HCT116 (cell line): ENCODE results near the gene ICAM2. TPM values are rescaled to one million over a fixed set of nuclear protein-coding genes. Genes with fewer than 3 reads are reported as not detected.

Experiments used
- ATAC-seq: fragments of 200-7000 bp; cut with Tn5 transposase; 2 replicates; pipeline ENCODE4 v1.9.1; 2020; ENCODE audit warnings: mild to moderate bottlenecking, moderate library complexity
- BruUV-seq: library from RNA; stranded (reverse); fragments of 400-500 nt; replicated peaks from 2 replicates; lab custom pipeline; 2021; lab: Mats Ljungman, UMichigan
- CTCF ChIA-PET: fragments of 300-600 bp; sonication (Branson Sonifier 250); formaldehyde crosslinking; loops from one replicate; lab custom pipeline; 2021; ENCODE audit warnings: antibody characterized with exemption; lab: Charles Lee
- POLR2A ChIA-PET: fragments of 300-600, 350-600 bp; sonication (Branson Sonifier 250); formaldehyde crosslinking; loops from one replicate; lab custom pipeline; 2021; ENCODE audit warnings: antibody characterized with exemption; lab: Charles Lee
- RAD21 ChIA-PET, 2 experiments: fragments of 300-600 bp; sonication (Branson Sonifier 250); formaldehyde crosslinking; loops; one replicate each; lab custom pipeline; 2023; ENCODE audit warnings: low total read pairs in 2 of 2; ENCODE audit not compliant: uncharacterized antibody in 2 of 2, unreplicated experiment in 2 of 2, low non-redundant PET in 1 of 2; lab: Charles Lee
- DNase-seq: peaks from one replicate; pipeline ENCODE4 v3.0.0-alpha.2; 2010; ENCODE audit warnings: low read depth, low spot score
- H2AFZ ChIP-seq: fragments of 200-600 bp; shearing (Covaris generic), sonication (generic); 2 replicates; pipeline ENCODE4 v1.6.1; 2017; ENCODE audit warnings: low read depth, mixed run types, mixed read lengths, antibody characterized with exemption, low read length; ENCODE audit not compliant: poor library complexity, severe bottlenecking
- H3K27ac ChIP-seq: 2 replicates; pipeline ENCODE4 v1.5.1; 2012; ENCODE audit warnings: low read depth, low read length
- H3K27me3 ChIP-seq: fragments of 200-600 bp; sonication (generic); 2 replicates; pipeline ENCODE4 v1.6.1; 2016; ENCODE audit warnings: mixed run types, low read length, mixed read lengths; ENCODE audit not compliant: insufficient read depth
- H3K36me3 ChIP-seq, 2 experiments: fragments of 200-500 bp in 1 of 2; fragments of 200-600 bp in 1 of 2; sonication (Bioruptor generic) in 1 of 2; sonication (generic) in 1 of 2; 2 replicates each; pipeline versions ENCODE4 v1.5.1 to v1.6.1; 2014 to 2016; ENCODE audit warnings: low read length in 2 of 2, inconsistent platforms in 1 of 2, mixed read lengths in 1 of 2, mixed run types in 1 of 2; ENCODE audit not compliant: insufficient read depth in 2 of 2, control insufficient read depth in 1 of 2
- H3K4me1 ChIP-seq, 2 experiments: fragments of 200-600 bp in 1 of 2; sonication (generic) in 1 of 2; 2 replicates each; pipeline versions ENCODE4 v1.5.1 to v1.6.1; 2012 to 2017; ENCODE audit warnings: low read length in 2 of 2, inconsistent platforms in 1 of 2, mild to moderate bottlenecking in 1 of 2, mixed read lengths in 1 of 2, mixed run types in 1 of 2, moderate library complexity in 1 of 2; ENCODE audit not compliant: insufficient read depth in 2 of 2, control insufficient read depth in 1 of 2
- H3K4me2 ChIP-seq: fragments of 200-600 bp; sonication (generic); 2 replicates; pipeline ENCODE4 v1.6.1; 2017; ENCODE audit warnings: mixed run types, low read length, mixed read lengths
- H3K4me3 ChIP-seq, 2 experiments: fragments of 200-600 bp in 1 of 2; sonication (generic) in 1 of 2; replicated peaks in 1 of 2; 2 replicates each; pipeline ENCODE4 v1.5.1; 2011 to 2016; ENCODE audit warnings: low read length in 2 of 2, control low read depth in 1 of 2, low read depth in 1 of 2, mild to moderate bottlenecking in 1 of 2, mixed read lengths in 1 of 2, mixed run types in 1 of 2
- H3K79me2 ChIP-seq: fragments of 200-600 bp; sonication (generic); 2 replicates; pipeline ENCODE4 v1.6.1; 2017; ENCODE audit warnings: mild to moderate bottlenecking, mixed run types, low read length, moderate library complexity, mixed read lengths; ENCODE audit not compliant: insufficient read depth
- H3K9ac ChIP-seq: fragments of 200-600 bp; sonication (generic); 2 replicates; pipeline ENCODE4 v1.6.1; 2016; ENCODE audit warnings: low read length, mixed read lengths
- H3K9me2 ChIP-seq: fragments of 200-600 bp; sonication (generic), shearing (Covaris generic); 2 replicates; pipeline ENCODE4 v1.6.1; 2017; ENCODE audit warnings: mixed run types, mild to moderate bottlenecking, moderate library complexity; ENCODE audit not compliant: insufficient read depth
- H3K9me3 ChIP-seq, 2 experiments: fragments of 200-500 bp in 1 of 2; fragments of 200-600 bp in 1 of 2; sonication (Bioruptor generic) in 1 of 2; sonication (generic) in 1 of 2; 2 replicates each; pipeline ENCODE4 v1.6.1; 2014 to 2017; ENCODE audit warnings: low read length in 2 of 2, mixed read lengths in 2 of 2, inconsistent platforms in 1 of 2, low read depth in 1 of 2, mild to moderate bottlenecking in 1 of 2, mixed run types in 1 of 2, moderate library complexity in 1 of 2; ENCODE audit not compliant: control insufficient read depth in 1 of 2, insufficient read depth in 1 of 2
- H4K20me1 ChIP-seq: fragments of 200-600 bp; sonication (generic), shearing (Covaris generic); 2 replicates; pipeline ENCODE4 v1.6.1; 2017; ENCODE audit warnings: mixed run types, mild to moderate bottlenecking, moderate library complexity; ENCODE audit not compliant: insufficient read depth
- CEBPB ChIP-seq: IDR thresholded peaks from 2 replicates; pipeline ENCODE4 v1.6.1; 2012; ENCODE audit warnings: low read depth
- CTCF ChIP-seq, 3 experiments: fragments of 200-600 bp in 1 of 3; sonication (generic) in 1 of 3; IDR thresholded peaks in 2 of 3; conservative IDR thresholded peaks in 1 of 3; 2 replicates each; pipeline ENCODE4 v1.5.1; 2012 to 2017; ENCODE audit warnings: low read depth in 2 of 3, low read length in 2 of 3, antibody characterized with exemption in 1 of 3, borderline replicate concordance in 1 of 3, control low read depth in 1 of 3, mild to moderate bottlenecking in 1 of 3, mixed read lengths in 1 of 3, mixed run types in 1 of 3, moderate library complexity in 1 of 3; ENCODE audit not compliant: insufficient read depth in 1 of 3
- EGR1 ChIP-seq: IDR thresholded peaks from 2 replicates; pipeline ENCODE4 v1.6.1; 2012; ENCODE audit warnings: low read depth
- ELF1 ChIP-seq: IDR thresholded peaks from 2 replicates; pipeline ENCODE4 v1.6.1; 2012; ENCODE audit warnings: low read depth, borderline replicate concordance
- EZH2 ChIP-seq: fragments of 200-600 bp; sonication (generic); IDR thresholded peaks from 2 replicates; pipeline ENCODE4 v1.6.1; 2017; ENCODE audit warnings: antibody characterized with exemption, mixed run types
- EZH2phosphoT487 ChIP-seq: fragments of 200-600 bp; IDR thresholded peaks from 2 replicates; pipeline ENCODE4 v1.6.1; 2018; ENCODE audit warnings: antibody characterized with exemption, borderline replicate concordance
- FOSL1 ChIP-seq: IDR thresholded peaks from 2 replicates; pipeline ENCODE4 v1.6.1; 2012; ENCODE audit warnings: low read depth
- JUND ChIP-seq: IDR thresholded peaks from 2 replicates; pipeline ENCODE4 v1.6.1; 2012
- POLR2A ChIP-seq: IDR thresholded peaks from 2 replicates; pipeline ENCODE4 v1.7.0; 2011; ENCODE audit warnings: borderline replicate concordance; ENCODE audit not compliant: insufficient read depth, insufficient read length; ENCODE audit errors: extremely low read depth
- POLR2AphosphoS5 ChIP-seq: IDR thresholded peaks from 2 replicates; pipeline ENCODE4 v1.6.1; 2011; ENCODE audit warnings: mild to moderate bottlenecking, low read depth, low read length, moderate library complexity
- RAD21 ChIP-seq: IDR thresholded peaks from 2 replicates; pipeline ENCODE4 v1.6.1; 2012; ENCODE audit warnings: low read depth, mild to moderate bottlenecking
- SIN3A ChIP-seq: IDR thresholded peaks from 2 replicates; pipeline ENCODE4 v1.6.1; 2012; ENCODE audit warnings: low read depth
- SP1 ChIP-seq: IDR thresholded peaks from 2 replicates; pipeline ENCODE4 v1.6.1; 2012; ENCODE audit warnings: low read depth
- SRF ChIP-seq: IDR thresholded peaks from 2 replicates; pipeline ENCODE4 v1.6.1; 2012; ENCODE audit warnings: low read depth
- TCF7L2 ChIP-seq: IDR thresholded peaks from 2 replicates; pipeline ENCODE4 v1.7.0; 2011; ENCODE audit warnings: borderline replicate concordance, inconsistent platforms; ENCODE audit not compliant: insufficient read depth, insufficient read length; ENCODE audit errors: extremely low read depth
- YY1 ChIP-seq: IDR thresholded peaks from 2 replicates; pipeline ENCODE4 v1.6.1; 2011; ENCODE audit warnings: low read length, low read depth, moderate library complexity, mild to moderate bottlenecking; ENCODE audit not compliant: insufficient replicate concordance; ENCODE audit errors: extremely low read depth
- ZFX ChIP-seq: fragments of 450-650 bp; IDR thresholded peaks from 2 replicates; pipeline ENCODE4 v1.6.1; 2017
- ZNF274 ChIP-seq: fragments of 200-500 bp; sonication (Bioruptor generic); IDR thresholded peaks from 2 replicates; pipeline ENCODE4 v1.6.1; 2014; ENCODE audit warnings: mild to moderate bottlenecking, low read depth, low read length, inconsistent platforms
- intact Hi-C: fragments of 100-400 bp; cut with micrococcal nuclease; formaldehyde crosslinking; loops from 2 replicates; pipeline ENCODE4 v1.10.0; 2022
- total RNA-seq: library from RNA; stranded (reverse); gene quantifications from one replicate; pipeline ENCODE4 v1.2.1, GENCODE V29; 2021; ENCODE audit not compliant: unreplicated experiment
- TF ChIP-seq, protein P1 (sequence below): IDR thresholded peaks from 2 replicates; pipeline ENCODE4 v1.6.1; 2012
- TF ChIP-seq, protein P2 (sequence below): IDR thresholded peaks from 2 replicates; pipeline ENCODE4 v1.6.1; 2011; ENCODE audit warnings: mild to moderate bottlenecking, low read length, moderate library complexity; ENCODE audit not compliant: insufficient replicate concordance; ENCODE audit errors: extremely low read depth

ICAM2 gene
- total RNA-seq, 1 experiment from 2014 or later, result 0.61 TPM

DNA sequence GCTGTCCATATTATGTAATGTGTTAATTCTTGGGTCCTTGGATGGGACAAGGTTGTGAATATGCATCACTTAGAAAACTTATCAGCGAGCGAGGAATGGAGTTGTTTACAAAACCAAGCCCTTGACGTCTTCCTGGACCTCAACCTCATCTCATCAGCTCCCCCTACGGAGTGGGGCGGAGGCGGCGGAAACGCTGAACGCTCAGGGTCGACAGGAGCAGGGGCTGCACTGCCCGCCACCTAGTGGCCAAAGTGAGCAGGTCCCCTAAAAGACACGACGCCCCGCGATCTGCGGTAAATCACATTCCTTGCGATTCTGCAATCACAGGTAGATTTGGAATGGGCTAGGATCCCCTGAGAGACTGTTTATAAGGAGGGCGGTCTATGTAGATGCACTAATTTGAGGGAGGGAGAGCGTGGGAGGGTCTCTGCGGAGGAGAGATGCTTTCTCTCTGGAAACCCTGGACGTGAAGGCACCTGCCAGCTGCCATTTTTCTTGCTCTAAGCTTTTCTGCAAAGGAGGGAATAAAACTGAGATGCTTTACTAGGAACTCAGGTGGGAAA lies 5.4 kb upstream of the ICAM2 start:
- peak; percentile 84 for DNase-seq
- ChIA-PET CTCF (interaction anchor here (0.6 to 7.6 kb wide), 41 partner anchors 8 to 800 kb away, joined by 3 to 519 read pairs (median 5); partner anchors contain the start of genes ERN1, GH1 and GH2), POLR2A (interaction anchor here (0.9 to 1.3 kb wide), 3 partner anchors 104 to 108 kb away, joined by 3 to 5 read pairs (median 3); partner anchors contain the start of gene ERN1), RAD21 (interaction anchor here (0.7 to 6.2 kb wide), 5 partner anchors 51 to 108 kb away, joined by 3 to 66 read pairs (median 4); no protein-coding TSS in a partner anchor)
- H3K9me2 ChIP-seq, result no peaks in the 10 kb centered on the region
- H3K27ac ChIP-seq, result no peak overlapping the region
- peak; percentile 97 for ATAC-seq
- no peaks in the 10 kb centered on the region for H4K20me1 ChIP-seq
- no TSS peak for BruUV-seq
- intact Hi-C loops, result loop anchor here (10.0 kb wide), 1 partner anchor 389 kb away; no protein-coding TSS in a partner anchor
- no peaks in the 10 kb centered on the region for H3K27me3 ChIP-seq
- peak overlapping the region; percentile 45 to 50 for H3K4me3 ChIP-seq
- H3K9me3 ChIP-seq, result no peaks in the 10 kb centered on the region
- peaks cover 3 to 11% of the 10 kb centered on the region in 2 experiments; a peak in 3 of 4 replicates for H3K4me1 ChIP-seq
- peak overlapping the region; percentile 73 for H3K4me2 ChIP-seq
- no peaks in the 10 kb centered on the region for H3K79me2 ChIP-seq
- H2AFZ ChIP-seq, result peak overlapping the region; percentile 99
- no peaks in the 10 kb centered on the region for H3K36me3 ChIP-seq
- H3K9ac ChIP-seq, result no peak overlapping the region
- peak; percentile 99 to 100 (median 100) for TF ChIP-seq CTCF (IDR thresholded peaks at IDR 0.05 in 2 of 3, conservative IDR thresholded peaks at IDR 0.05 in 1 of 3; ENCODE audit: borderline replicate concordance in 1 of 3, insufficient read depth in 1 of 3, low read depth in 2 of 3, low read length in 2 of 3)
- no peak for TF ChIP-seq SIN3A
- no peak for TF ChIP-seq JUND
- TF ChIP-seq, protein P1, sequence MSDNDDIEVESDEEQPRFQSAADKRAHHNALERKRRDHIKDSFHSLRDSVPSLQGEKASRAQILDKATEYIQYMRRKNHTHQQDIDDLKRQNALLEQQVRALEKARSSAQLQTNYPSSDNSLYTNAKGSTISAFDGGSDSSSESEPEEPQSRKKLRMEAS, result peak; percentile 67
- 0 out of 2 replicates have a peak, but pooled peaks have one; percentile 41 for TF ChIP-seq EGR1
- TF ChIP-seq, protein P2, sequence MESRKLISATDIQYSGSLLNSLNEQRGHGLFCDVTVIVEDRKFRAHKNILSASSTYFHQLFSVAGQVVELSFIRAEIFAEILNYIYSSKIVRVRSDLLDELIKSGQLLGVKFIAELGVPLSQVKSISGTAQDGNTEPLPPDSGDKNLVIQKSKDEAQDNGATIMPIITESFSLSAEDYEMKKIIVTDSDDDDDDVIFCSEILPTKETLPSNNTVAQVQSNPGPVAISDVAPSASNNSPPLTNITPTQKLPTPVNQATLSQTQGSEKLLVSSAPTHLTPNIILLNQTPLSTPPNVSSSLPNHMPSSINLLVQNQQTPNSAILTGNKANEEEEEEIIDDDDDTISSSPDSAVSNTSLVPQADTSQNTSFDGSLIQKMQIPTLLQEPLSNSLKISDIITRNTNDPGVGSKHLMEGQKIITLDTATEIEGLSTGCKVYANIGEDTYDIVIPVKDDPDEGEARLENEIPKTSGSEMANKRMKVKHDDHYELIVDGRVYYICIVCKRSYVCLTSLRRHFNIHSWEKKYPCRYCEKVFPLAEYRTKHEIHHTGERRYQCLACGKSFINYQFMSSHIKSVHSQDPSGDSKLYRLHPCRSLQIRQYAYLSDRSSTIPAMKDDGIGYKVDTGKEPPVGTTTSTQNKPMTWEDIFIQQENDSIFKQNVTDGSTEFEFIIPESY, result no peak
- TF ChIP-seq RAD21, result peak; percentile 88
- TF ChIP-seq EZH2, result no peak
- TF ChIP-seq ELF1, result no peak
- no peak for TF ChIP-seq SRF
- TF ChIP-seq POLR2AphosphoS5, result 0 out of 2 replicates have a peak, but pooled peaks have one; percentile 20
- no peak for TF ChIP-seq SP1
- TF ChIP-seq EZH2phosphoT487, result no peak
- TF ChIP-seq ZFX, result no peak
- no peak for TF ChIP-seq FOSL1
- TF ChIP-seq YY1, result peak; percentile 74
- TF ChIP-seq CEBPB, result peak; percentile 74
- no peak for TF ChIP-seq ZNF274
- TF ChIP-seq TCF7L2, result no peak
- TF ChIP-seq POLR2A, result peak; percentile 63
